ENCODE measurements around the gene SFSWAP. TPM values are rescaled to one million over a fixed set of nuclear protein-coding genes. Genes with fewer than 3 reads are reported as not detected.

The SFSWAP gene
- total RNA-seq, 2 donors from 2014 or later = 31.6 to 45.8 TPM

- H3K4me3 ChIP-seq = no peak overlapping the region
- H3K36me3 ChIP-seq (replicated peaks in 1 of 2; ENCODE audit: insufficient read depth in 1 of 2, low read depth in 2 of 2) = no peaks in the 10 kb centered on the region
- H3K4me1 ChIP-seq = no peaks in the 10 kb centered on the region
- 74 to 75% methylated on average over 7 to 15 of the region's 16 CpGs for WGBS, 2 donors
- no peak overlapping the region for H3K27ac ChIP-seq
- ATAC-seq = no peak
- TF ChIP-seq POLR2A (IDR thresholded peaks at IDR 0.05) = no peak
- TF ChIP-seq, protein P1, sequence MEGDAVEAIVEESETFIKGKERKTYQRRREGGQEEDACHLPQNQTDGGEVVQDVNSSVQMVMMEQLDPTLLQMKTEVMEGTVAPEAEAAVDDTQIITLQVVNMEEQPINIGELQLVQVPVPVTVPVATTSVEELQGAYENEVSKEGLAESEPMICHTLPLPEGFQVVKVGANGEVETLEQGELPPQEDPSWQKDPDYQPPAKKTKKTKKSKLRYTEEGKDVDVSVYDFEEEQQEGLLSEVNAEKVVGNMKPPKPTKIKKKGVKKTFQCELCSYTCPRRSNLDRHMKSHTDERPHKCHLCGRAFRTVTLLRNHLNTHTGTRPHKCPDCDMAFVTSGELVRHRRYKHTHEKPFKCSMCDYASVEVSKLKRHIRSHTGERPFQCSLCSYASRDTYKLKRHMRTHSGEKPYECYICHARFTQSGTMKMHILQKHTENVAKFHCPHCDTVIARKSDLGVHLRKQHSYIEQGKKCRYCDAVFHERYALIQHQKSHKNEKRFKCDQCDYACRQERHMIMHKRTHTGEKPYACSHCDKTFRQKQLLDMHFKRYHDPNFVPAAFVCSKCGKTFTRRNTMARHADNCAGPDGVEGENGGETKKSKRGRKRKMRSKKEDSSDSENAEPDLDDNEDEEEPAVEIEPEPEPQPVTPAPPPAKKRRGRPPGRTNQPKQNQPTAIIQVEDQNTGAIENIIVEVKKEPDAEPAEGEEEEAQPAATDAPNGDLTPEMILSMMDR (IDR thresholded peaks at IDR 0.05) = no peak
- intact Hi-C loops (cut with DNase I) = no loop called here
- H3K27me3 ChIP-seq = no peaks in the 10 kb centered on the region
- no peak for DNase-seq
- no peaks in the 10 kb centered on the region for H3K9me3 ChIP-seq
Observed at GRCh38 chr12:131843527-131843926, 132.6 kb downstream of the SFSWAP start.

- Histone ChIP-seq H3K27me3 (no peaks in the 10 kb centered on the region), H3K4me1 (no peaks in the 10 kb centered on the region), H3K27ac (no peak overlapping the region), H3K36me3 (replicated peaks in 1 of 2; ENCODE audit: insufficient read depth in 1 of 2, low read depth in 2 of 2) (no peaks in the 10 kb centered on the region), H3K4me3 (no peak overlapping the region), H3K9me3 (no peaks in the 10 kb centered on the region)
- WGBS, 2 donors = 75 to 86% methylated on average over 7 to 11 of the region's 11 CpGs
- no peak for ATAC-seq
- no peak for TF ChIP-seq POLR2A (IDR thresholded peaks at IDR 0.05)
- TF ChIP-seq, protein P1 (IDR thresholded peaks at IDR 0.05) = no peak
- intact Hi-C loops (cut with DNase I) = no loop called here
- no peak for DNase-seq
Observed at GRCh38 chr12:131844140-131844539, 133.2 kb downstream of the SFSWAP start.

DNA sequence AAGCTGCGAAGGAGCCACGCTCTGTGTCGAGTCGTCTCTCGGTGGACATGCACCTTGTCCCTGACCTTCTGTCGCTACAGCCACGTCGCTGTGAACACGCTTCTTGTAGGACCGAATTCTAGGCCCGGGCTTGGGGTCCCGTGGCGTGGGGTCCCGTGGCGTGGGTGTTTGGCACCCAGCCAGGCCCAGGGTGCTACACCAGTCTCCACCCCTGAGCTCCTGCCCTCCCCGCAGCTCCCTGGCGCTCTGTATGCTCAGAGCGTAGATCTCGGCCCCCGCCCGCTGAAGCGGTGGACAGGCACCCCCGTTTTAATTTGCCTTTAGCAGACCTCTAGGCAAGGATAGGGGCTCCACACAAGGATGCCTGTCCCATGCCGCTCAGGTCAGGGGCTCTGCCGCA is 133.8 kb downstream of the SFSWAP start:
- Histone ChIP-seq H3K4me1 (no peaks in the 10 kb centered on the region), H3K27me3 (no peaks in the 10 kb centered on the region), H3K27ac (no peak overlapping the region), H3K9me3 (no peaks in the 10 kb centered on the region), H3K4me3 (no peak overlapping the region), H3K36me3 (replicated peaks in 1 of 2; ENCODE audit: insufficient read depth in 1 of 2, low read depth in 2 of 2) (no peaks in the 10 kb centered on the region)
- DNase-seq (no peak), ATAC-seq (no peak)
- intact Hi-C loops (cut with DNase I) = no loop called here
- TF ChIP-seq, protein P1 (IDR thresholded peaks at IDR 0.05) = no peak
- no peak for TF ChIP-seq POLR2A (IDR thresholded peaks at IDR 0.05)
- 90 to 92% methylated on average over 15 to 20 of the region's 25 CpGs for WGBS, 2 donors

- no peaks in the 10 kb centered on the region for H3K27me3 ChIP-seq
- H3K9me3 ChIP-seq = no peaks in the 10 kb centered on the region
- H3K36me3 ChIP-seq (replicated peaks in 1 of 2; ENCODE audit: insufficient read depth in 1 of 2, low read depth in 2 of 2) = no peaks in the 10 kb centered on the region
- TF ChIP-seq, protein P1 (IDR thresholded peaks at IDR 0.05) = no peak
- no peak for TF ChIP-seq POLR2A (IDR thresholded peaks at IDR 0.05)
- H3K4me1 ChIP-seq = no peaks in the 10 kb centered on the region
- WGBS, 2 donors = 86 to 93% methylated on average over 8 to 29 of the region's 29 CpGs
- H3K4me3 ChIP-seq = no peak overlapping the region
- intact Hi-C loops (cut with DNase I) = no loop called here
- no peak for ATAC-seq
- DNase-seq = no peak
- H3K27ac ChIP-seq = no peak overlapping the region
Observed at GRCh38 chr12:131845121-131845520, 134.2 kb downstream of the SFSWAP start.

DNA sequence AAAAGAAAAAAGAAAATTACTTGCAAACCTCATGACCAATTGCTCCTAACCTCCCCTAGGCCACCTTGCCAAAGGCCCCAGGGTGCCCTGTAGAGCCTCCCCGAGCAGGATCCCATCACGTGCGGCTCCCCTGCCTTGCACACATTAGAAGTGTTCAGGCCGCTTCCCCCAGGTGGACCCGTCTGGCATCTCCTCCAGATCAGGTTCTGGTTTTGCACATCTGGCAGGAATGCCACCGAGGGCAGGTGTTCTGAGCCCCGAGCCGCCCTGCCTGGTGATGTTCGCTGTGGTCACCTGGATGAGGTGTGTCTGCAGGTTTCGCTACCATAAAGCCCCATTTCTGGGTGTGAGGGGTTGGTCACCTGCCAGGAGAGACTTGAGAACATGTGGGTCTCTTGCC is 136.6 kb downstream of the SFSWAP start:
- DNase-seq = no peak
- Histone ChIP-seq H3K27ac (no peak overlapping the region), H3K27me3 (no peaks in the 10 kb centered on the region), H3K4me3 (no peak overlapping the region), H3K4me1 (peaks cover 7% of the 10 kb centered on the region), H3K36me3 (replicated peaks in 1 of 2; ENCODE audit: insufficient read depth in 1 of 2, low read depth in 2 of 2) (no peaks in the 10 kb centered on the region), H3K9me3 (no peaks in the 10 kb centered on the region)
- 76 to 79% methylated on average over 5 to 10 of the region's 10 CpGs for WGBS, 2 donors
- intact Hi-C loops (cut with DNase I) = no loop called here
- TF ChIP-seq POLR2A (IDR thresholded peaks at IDR 0.05) = no peak
- TF ChIP-seq, protein P1 (IDR thresholded peaks at IDR 0.05) = no peak
- no peak for ATAC-seq
